Activated T-cell treated with anti-CD3 and anti-CD28 coated beads, Interleukin-2, amount 50 U/mL, for 48 hours (primary cell): ENCODE results near the gene BMP15.

ENCODE experiments used
- DNase-seq, 2 experiments: peaks; one replicate each; pipeline ENCODE4 v3.0.0-alpha.2; 2020

The BMP15 gene

GRCh38 chrX:50910685-50911176, at the start of gene BMP15:
Gene BMP15, plus strand, starts transcription at chrX:50910735. Its CDS starts 49 bp downstream, at chrX:50910784.
- DNase-seq: no peak

- no peak for DNase-seq
These were observed 47.1 kb upstream of the BMP15 start for GRCh38 chrX:50863471-50863870.

DNA sequence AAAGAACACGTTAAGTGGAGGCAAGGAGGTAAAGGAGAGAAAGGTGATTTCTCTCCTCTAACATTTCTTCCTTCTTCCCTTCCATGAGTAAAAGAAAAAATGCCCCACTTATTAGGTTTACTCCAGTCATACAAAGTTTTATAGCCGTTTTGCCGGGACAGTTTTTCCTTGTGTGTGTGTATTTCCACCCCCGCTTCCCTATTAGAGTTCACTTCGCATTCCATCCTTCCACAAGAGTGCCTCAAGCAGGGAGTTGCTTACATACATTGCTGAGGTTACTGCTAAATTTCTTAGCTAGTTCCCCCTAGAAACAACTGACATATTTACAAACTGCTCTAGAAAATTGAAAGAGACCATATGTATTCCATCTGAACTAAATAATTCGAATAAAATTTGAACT, 45.2 kb upstream of the BMP15 start:
- no peak for DNase-seq

- DNase-seq: no peak
These were observed 38.5 kb upstream of the BMP15 start for GRCh38 chrX:50871922-50872453.

DNA sequence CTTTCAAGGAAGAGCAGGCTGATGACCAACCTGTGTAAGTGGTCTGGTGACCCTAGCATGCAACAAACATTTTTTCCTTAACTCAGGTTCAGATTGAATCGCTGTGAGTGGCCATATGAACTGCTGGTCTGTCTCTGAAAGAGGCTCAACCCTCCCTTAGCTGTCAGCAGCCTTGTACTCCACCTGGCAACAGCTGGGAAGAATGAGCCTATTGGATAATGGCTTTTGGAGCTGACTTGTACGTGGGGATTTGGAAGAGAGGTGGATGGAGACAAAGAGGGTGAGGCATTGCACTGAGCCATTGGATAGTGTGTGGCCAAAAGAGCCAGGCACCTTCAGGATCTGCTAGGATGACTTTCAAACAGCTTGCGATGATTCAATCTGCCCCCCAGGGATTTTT, 35.7 kb upstream of the BMP15 start:
- no peak for DNase-seq

- DNase-seq: no peak
These were observed 34.0 kb upstream of the BMP15 start for GRCh38 chrX:50876551-50876950.

DNA sequence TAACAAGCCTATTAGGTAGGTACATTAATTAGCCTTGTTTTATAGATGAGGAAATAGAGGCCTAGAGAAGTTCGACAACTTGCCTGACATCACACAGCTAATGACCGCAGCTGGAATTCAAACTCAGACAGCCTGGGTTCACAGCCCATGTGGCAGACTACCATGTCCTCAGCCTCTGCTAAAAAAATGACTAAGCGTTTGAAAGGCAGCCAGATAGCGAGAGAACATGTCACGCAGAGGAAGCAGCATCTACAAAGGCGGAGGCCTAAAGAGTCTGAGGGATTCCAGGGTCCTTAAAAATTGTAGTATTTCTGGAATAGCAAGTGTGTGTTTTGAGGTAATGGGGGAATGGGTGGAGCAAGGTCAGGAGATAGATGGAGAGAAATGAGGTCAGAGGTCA, 33.2 kb upstream of the BMP15 start:
- no peak for DNase-seq

GRCh38 chrX:50881028-50881427, 29.5 kb upstream of the BMP15 start:
- no peak for DNase-seq

DNA sequence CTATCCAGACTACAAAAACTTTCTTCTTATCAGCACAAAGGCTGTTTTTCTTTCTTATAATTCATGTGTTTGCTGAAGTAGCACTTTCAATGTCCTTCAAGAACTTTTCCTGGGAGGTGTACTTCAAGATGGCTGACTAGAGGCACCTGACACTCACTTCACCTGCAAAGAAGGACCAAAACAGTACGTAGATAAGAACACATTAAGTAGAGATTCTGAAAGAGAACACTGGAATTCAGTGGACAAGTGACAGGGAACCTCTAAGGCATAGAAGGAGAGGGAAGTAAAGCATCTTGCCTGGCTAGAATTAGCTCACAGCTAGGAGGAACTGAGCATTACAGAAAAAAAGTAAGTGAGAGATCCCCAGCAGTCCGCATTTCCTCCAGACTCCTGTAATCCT, 21.7 kb upstream of the BMP15 start:
- no peak for DNase-seq

GRCh38 chrX:50889582-50889981, 21.0 kb upstream of the BMP15 start:
- no peak for DNase-seq

DNA sequence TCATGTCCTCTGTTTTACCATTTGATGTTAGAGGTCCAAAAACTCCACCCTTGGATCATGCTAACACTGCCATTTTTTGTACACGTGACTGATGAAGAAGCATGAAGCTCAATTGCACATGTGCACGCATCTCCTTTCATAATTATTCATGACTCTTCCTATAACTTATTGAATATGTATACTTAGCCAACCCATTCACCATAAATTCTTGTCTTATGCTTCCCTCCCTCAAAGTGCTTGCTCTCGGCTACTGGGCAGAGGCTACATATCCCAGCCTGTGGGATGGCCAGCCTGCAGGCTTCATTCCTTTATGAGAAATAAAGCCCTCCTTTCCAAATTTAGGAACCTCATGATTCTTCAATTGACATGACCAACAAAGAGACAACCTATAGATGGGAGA, 17.5 kb upstream of the BMP15 start:
- no peak for DNase-seq

GRCh38 chrX:50893466-50893865, 17.1 kb upstream of the BMP15 start:
- no peak for DNase-seq

GRCh38 chrX:50905334-50905733, 5.2 kb upstream of the BMP15 start:
- peak; percentile 26 to 28 for DNase-seq

DNA sequence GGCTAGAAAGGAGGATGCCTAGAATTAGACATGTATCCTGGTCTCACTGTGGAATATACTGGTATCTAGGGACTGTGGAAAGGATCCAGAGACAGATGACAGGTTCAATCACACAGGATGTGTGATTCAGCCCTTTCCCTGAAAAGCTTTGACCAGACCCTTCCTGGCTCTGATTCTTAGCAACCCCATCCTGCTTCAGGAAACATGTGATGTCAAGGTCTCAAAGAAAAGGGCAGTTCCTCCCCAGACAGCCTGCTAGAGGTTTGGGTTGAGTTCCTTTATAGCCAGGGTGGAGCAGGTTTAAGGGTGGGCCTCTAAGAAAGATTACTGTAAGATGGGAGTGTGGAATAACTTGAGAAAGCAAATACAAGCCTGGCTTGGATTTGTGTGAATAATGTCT, 3.0 kb downstream of the BMP15 start:
- no peak for DNase-seq

DNA sequence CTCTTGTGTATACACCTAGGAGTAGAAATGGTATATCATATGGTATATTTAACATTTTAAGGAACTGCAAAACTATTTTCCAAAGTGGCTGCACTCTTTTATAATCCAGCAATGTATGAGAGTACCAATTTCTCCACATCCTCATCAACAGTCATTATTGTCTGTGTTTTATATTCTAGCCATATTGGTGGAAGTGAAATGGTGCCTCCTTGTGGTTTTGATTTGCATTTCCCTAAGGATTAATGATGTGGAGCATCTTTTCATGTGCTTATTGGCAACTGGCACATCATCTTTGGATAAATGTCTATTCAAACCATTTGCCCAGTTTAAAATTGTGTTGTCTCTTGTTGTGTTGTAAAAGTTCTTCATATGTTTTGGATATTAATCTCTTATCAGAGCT, 9.6 kb downstream of the BMP15 start:
- no peak for DNase-seq

GRCh38 chrX:50927127-50927526, 16.6 kb downstream of the BMP15 start:
- no peak for DNase-seq

DNA sequence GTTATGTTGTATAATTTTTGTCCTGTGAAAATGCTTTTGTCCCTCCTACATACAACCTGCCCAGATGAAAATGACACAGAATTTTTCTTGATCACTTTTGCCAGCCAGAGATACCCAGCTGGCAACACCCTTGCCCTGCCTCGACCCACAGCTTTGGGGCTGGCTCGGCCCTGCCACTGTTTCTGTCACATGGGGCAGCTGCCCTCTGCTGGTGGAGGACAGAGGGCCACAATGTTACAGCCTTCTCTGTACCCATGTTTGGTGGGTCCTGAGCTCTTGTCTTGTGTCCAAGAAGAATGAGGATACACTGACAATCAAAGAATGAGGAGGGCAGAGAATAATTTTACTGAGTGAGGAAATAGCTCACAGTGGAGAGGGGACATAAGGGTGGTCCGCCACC, 31.1 kb downstream of the BMP15 start:
- DNase-seq: peak; percentile 28 to 30

GRCh38 chrX:50942471-50942870, 31.9 kb downstream of the BMP15 start:
- no peak for DNase-seq

DNA sequence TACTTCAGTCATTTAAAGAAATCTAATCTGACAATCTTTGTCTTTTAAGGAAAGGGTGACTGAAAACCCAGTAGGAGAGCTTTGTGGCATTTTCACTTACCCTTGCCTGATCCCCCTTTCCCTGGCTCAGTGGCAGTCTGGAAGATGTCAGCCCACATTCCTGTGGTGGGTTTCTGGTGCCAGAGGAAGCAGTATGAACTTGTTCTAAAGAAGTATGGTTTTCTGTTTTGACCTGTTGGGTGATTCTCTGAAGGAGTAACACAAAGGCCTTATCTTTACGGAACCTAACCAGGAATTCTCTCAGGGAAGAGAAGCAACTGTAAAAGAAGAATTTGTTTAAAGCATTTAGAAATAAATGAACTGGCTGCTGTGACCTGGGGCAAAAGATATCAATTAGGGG, 41.9 kb downstream of the BMP15 start:
- DNase-seq: no peak

GRCh38 chrX:50953832-50954231, 43.3 kb downstream of the BMP15 start:
- DNase-seq: no peak

DNA sequence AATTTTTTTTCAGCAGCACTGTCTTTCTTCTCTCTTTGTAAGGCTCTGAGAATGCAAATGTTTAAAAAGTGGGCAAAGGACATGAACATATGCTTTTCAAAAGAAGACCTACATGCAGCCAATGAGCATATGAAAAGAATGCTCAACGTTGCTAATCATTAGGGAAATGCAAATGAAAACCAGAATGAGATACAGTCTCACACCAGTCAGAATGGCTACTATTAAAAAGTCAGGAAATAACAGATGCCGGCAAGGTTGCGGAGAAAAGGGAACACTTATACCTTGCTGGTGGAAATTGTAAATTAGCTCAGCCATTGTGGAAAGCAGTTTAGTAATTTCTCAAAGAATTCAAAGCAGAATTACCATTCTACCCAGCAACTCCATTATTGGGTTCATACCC, 51.6 kb downstream of the BMP15 start:
- DNase-seq: no peak

- DNase-seq: no peak
These were observed 53.3 kb downstream of the BMP15 start for GRCh38 chrX:50963842-50964241.
